ENCODE data around the gene DEPDC5.

GRCh38 chr22:31933406-31933805, 179.6 kb downstream of the DEPDC5 start:
- no peak for TF ChIP-seq CTCF (IDR thresholded peaks at IDR 0.05; ENCODE audit: low read depth, low read length)
- TF ChIP-seq, protein P1, sequence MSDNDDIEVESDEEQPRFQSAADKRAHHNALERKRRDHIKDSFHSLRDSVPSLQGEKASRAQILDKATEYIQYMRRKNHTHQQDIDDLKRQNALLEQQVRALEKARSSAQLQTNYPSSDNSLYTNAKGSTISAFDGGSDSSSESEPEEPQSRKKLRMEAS (IDR thresholded peaks at IDR 0.05; ENCODE audit: low read depth, low read length), result no peak
- no peak for TF ChIP-seq POLR2A (IDR thresholded peaks at IDR 0.05; ENCODE audit: extremely low read depth, insufficient read length)

All from NB4 (cell line).